GM13977 (cell line): ENCODE data around the gene HOXB6.

Source experiments
- DNase-seq: peaks from one replicate; pipeline ENCODE4 v3.0.0; 2012; ENCODE audit warnings: low spot score
- CTCF ChIP-seq: IDR thresholded peaks from 2 replicates; pipeline ENCODE4 v1.5.1; 2012; ENCODE audit warnings: mild to moderate bottlenecking, control low read depth; ENCODE audit not compliant: insufficient read depth; ENCODE audit errors: extremely low read depth, missing control alignments
- in situ Hi-C: fragments of 300-500 bp; cut with MboI; formaldehyde crosslinking; loops from one replicate; pipeline ENCODE4 v1.12.0; 2022; ENCODE audit warnings: low sequenced_read_pairs, low pct_unique_long_range_greater_than_20kb, mixed read lengths, inconsistent platforms; ENCODE audit not compliant: unreplicated experiment

HOXB6 gene

GRCh38 chr17:48555258-48556228 is 49.2 kb downstream of the HOXB6 start:
- peak; percentile 77 for DNase-seq
- no peak for TF ChIP-seq CTCF
- in situ Hi-C loops = no loop called here

- no peak for DNase-seq
- no peak for TF ChIP-seq CTCF
- in situ Hi-C loops = no loop called here
Measured at GRCh38 chr17:48554412-48555257, 50.2 kb downstream of the HOXB6 start.

GRCh38 chr17:48553826-48554225 is 51.0 kb downstream of the HOXB6 start:
- no peak for TF ChIP-seq CTCF
- DNase-seq = no peak
- in situ Hi-C loops = no loop called here

- in situ Hi-C loops = no loop called here
- DNase-seq = no peak
- TF ChIP-seq CTCF = no peak
Measured at GRCh38 chr17:48553190-48553547, 51.6 kb downstream of the HOXB6 start.

GRCh38 chr17:48552466-48553189 is 52.2 kb downstream of the HOXB6 start:
- TF ChIP-seq CTCF = no peak
- in situ Hi-C loops = no loop called here
- DNase-seq = no peak
